HT-29 (cell line): ENCODE results near the gene CHRND. TPM values are rescaled to one million over a fixed set of nuclear protein-coding genes. Genes with fewer than 3 reads are reported as not detected.

Source experiments
- DNase-seq: peaks from one replicate; pipeline ENCODE4 v3.0.0-alpha.2; 2015; ENCODE audit warnings: low spot score
- total RNA-seq: library from RNA; depleted of rRNA; stranded (reverse); fragments of >200 nt; shearing (Covaris generic); gene quantifications from 2 replicates; pipeline ENCODE4 v1.2.3, GENCODE V29; 2014; rRNA removed

Gene CHRND
- not detected in 2 replicates for total RNA-seq

- DNase-seq: no peak
Measured at GRCh38 chr2:232525791-232526371, at the start of gene CHRND. Gene CHRND, plus strand, starts transcription at chr2:232526160. Its CDS starts 56 bp downstream, at chr2:232526216.

GRCh38 chr2:232476791-232477190 is 49.2 kb upstream of the CHRND start:
- no peak for DNase-seq

GRCh38 chr2:232477751-232478510 is 48.0 kb upstream of the CHRND start:
- no peak for DNase-seq

GRCh38 chr2:232478571-232479340 is 47.2 kb upstream of the CHRND start:
- DNase-seq: no peak

- DNase-seq: no peak
Measured at GRCh38 chr2:232479341-232480200, 46.4 kb upstream of the CHRND start.

GRCh38 chr2:232480201-232481190 is 45.5 kb upstream of the CHRND start:
- DNase-seq: no peak

GRCh38 chr2:232481322-232482140 is 44.4 kb upstream of the CHRND start:
- DNase-seq: no peak

- no peak for DNase-seq
Measured at GRCh38 chr2:232482301-232483238, 43.4 kb upstream of the CHRND start.

GRCh38 chr2:232483311-232483922 is 42.5 kb upstream of the CHRND start:
- no peak for DNase-seq

GRCh38 chr2:232483923-232484627 is 41.9 kb upstream of the CHRND start:
- no peak for DNase-seq

- DNase-seq: no peak
Measured at GRCh38 chr2:232484628-232485347, 41.2 kb upstream of the CHRND start.

- DNase-seq: no peak
Measured at GRCh38 chr2:232485348-232485756, 40.6 kb upstream of the CHRND start.

GRCh38 chr2:232485757-232486557 is 40.0 kb upstream of the CHRND start:
- no peak for DNase-seq

- no peak for DNase-seq
Measured at GRCh38 chr2:232486558-232487384, 39.2 kb upstream of the CHRND start.
